ENCODE data around the gene BTK.

The BTK gene

GRCh38 chrX:101385795-101386541 lies at the start of gene BTK:
BTK (minus strand) TSS chrX:101386191; CDS start chrX:101375284, 10,907 bp downstream.
- DNase-seq (ENCODE audit: low read depth) = no peak

- no peak for DNase-seq (ENCODE audit: low read depth)
Measured at GRCh38 chrX:101430457-101431078, 44.6 kb upstream of the BTK start.

- no peak for DNase-seq (ENCODE audit: low read depth)
Measured at GRCh38 chrX:101429934-101430333, 43.9 kb upstream of the BTK start.

- no peak for DNase-seq (ENCODE audit: low read depth)
Measured at GRCh38 chrX:101427954-101428353, 42.0 kb upstream of the BTK start.

GRCh38 chrX:101419489-101419888 lies 33.5 kb upstream of the BTK start:
- DNase-seq (ENCODE audit: low read depth) = no peak

GRCh38 chrX:101417981-101418841 lies 32.2 kb upstream of the BTK start:
- DNase-seq (ENCODE audit: low read depth) = no peak

GRCh38 chrX:101417190-101417589 lies 31.2 kb upstream of the BTK start:
- no peak for DNase-seq (ENCODE audit: low read depth)

GRCh38 chrX:101416691-101417090 lies 30.7 kb upstream of the BTK start:
- DNase-seq (ENCODE audit: low read depth) = no peak

GRCh38 chrX:101415180-101416145 lies 29.5 kb upstream of the BTK start:
- peak; percentile 82 for DNase-seq (ENCODE audit: low read depth)

GRCh38 chrX:101411984-101412383 lies 26.0 kb upstream of the BTK start:
- DNase-seq (ENCODE audit: low read depth) = no peak

- no peak for DNase-seq (ENCODE audit: low read depth)
Measured at GRCh38 chrX:101410461-101410860, 24.5 kb upstream of the BTK start.

GRCh38 chrX:101409043-101409442 lies 23.1 kb upstream of the BTK start:
- no peak for DNase-seq (ENCODE audit: low read depth)

- no peak for DNase-seq (ENCODE audit: low read depth)
Measured at GRCh38 chrX:101408532-101408841, 22.5 kb upstream of the BTK start.

- peak; percentile 97 for DNase-seq (ENCODE audit: low read depth)
Measured at GRCh38 chrX:101407748-101408531, 21.9 kb upstream of the BTK start, which contains the start of the genes GLA and HNRNPH2. GLA (minus strand) TSS chrX:101407925; CDS start chrX:101407903, 22 bp downstream. HNRNPH2 (plus strand) TSS chrX:101408222; CDS start chrX:101411989, 3,767 bp downstream.

- DNase-seq (ENCODE audit: low read depth) = no peak
Measured at GRCh38 chrX:101407167-101407747, 21.3 kb upstream of the BTK start.

GRCh38 chrX:101399825-101400224 lies 13.8 kb upstream of the BTK start:
- DNase-seq (ENCODE audit: low read depth) = no peak

- DNase-seq (ENCODE audit: low read depth) = no peak
Measured at GRCh38 chrX:101398694-101399093, 12.7 kb upstream of the BTK start.

GRCh38 chrX:101397779-101398178 lies 11.8 kb upstream of the BTK start:
- no peak for DNase-seq (ENCODE audit: low read depth)

GRCh38 chrX:101395789-101396188 lies 9.8 kb upstream of the BTK start:
- no peak for DNase-seq (ENCODE audit: low read depth)

- no peak for DNase-seq (ENCODE audit: low read depth)
Measured at GRCh38 chrX:101394372-101394771, 8.4 kb upstream of the BTK start.

Data from fibroblast of the conjunctiva (primary cell).